IPS-11a (cell line): ENCODE measurements around the gene SFR1.

Source experiments
- H3K4me3 ChIP-seq: one replicate; pipeline ENCODE4 v1.5.1; 2013; ENCODE audit warnings: low read depth, low read length, control low read depth

SFR1 gene

GRCh38 chr10:104121485-104122224 is at the start of gene SFR1:
Gene SFR1 (plus strand): TSS chr10:104122171. CDS start chr10:104122184, 13 bp downstream.
- H3K4me3 ChIP-seq = peak within 1 kb of the TSS; percentile 85

- no peak overlapping the region for H3K4me3 ChIP-seq
These were observed 49.2 kb upstream of the SFR1 start for GRCh38 chr10:104072786-104073185.

GRCh38 chr10:104074505-104074904 is 47.5 kb upstream of the SFR1 start:
- H3K4me3 ChIP-seq = no peak overlapping the region

GRCh38 chr10:104076743-104077160 is 45.2 kb upstream of the SFR1 start:
- H3K4me3 ChIP-seq = no peak overlapping the region

GRCh38 chr10:104077247-104077646 is 44.7 kb upstream of the SFR1 start:
- no peak overlapping the region for H3K4me3 ChIP-seq

GRCh38 chr10:104077663-104078151 is 44.3 kb upstream of the SFR1 start:
- H3K4me3 ChIP-seq = no peak overlapping the region

- H3K4me3 ChIP-seq = no peak overlapping the region
These were observed 41.2 kb upstream of the SFR1 start for GRCh38 chr10:104080762-104081161.

GRCh38 chr10:104081998-104082397 is 40.0 kb upstream of the SFR1 start:
- H3K4me3 ChIP-seq = no peak overlapping the region

GRCh38 chr10:104084482-104085142 is 37.4 kb upstream of the SFR1 start:
- H3K4me3 ChIP-seq = no peak overlapping the region

GRCh38 chr10:104085801-104086400 is 36.1 kb upstream of the SFR1 start, which contains the start of gene COL17A1:
Gene COL17A1 (minus strand): TSS chr10:104085880. CDS start chr10:104080673, 5,207 bp downstream.
- H3K4me3 ChIP-seq = no peak within 1 kb of the TSS

GRCh38 chr10:104088239-104088638 is 33.7 kb upstream of the SFR1 start:
- H3K4me3 ChIP-seq = no peak overlapping the region

- H3K4me3 ChIP-seq = no peak overlapping the region
These were observed 32.4 kb upstream of the SFR1 start for GRCh38 chr10:104089621-104090020.

- H3K4me3 ChIP-seq = no peak overlapping the region
These were observed 31.4 kb upstream of the SFR1 start for GRCh38 chr10:104090611-104091010.

GRCh38 chr10:104092749-104093148 is 29.2 kb upstream of the SFR1 start:
- no peak overlapping the region for H3K4me3 ChIP-seq

- H3K4me3 ChIP-seq = no peak overlapping the region
These were observed 25.3 kb upstream of the SFR1 start for GRCh38 chr10:104096692-104097091.

- H3K4me3 ChIP-seq = no peak overlapping the region
These were observed 23.5 kb upstream of the SFR1 start for GRCh38 chr10:104098358-104098925.

GRCh38 chr10:104099269-104099668 is 22.7 kb upstream of the SFR1 start:
- H3K4me3 ChIP-seq = no peak overlapping the region

- H3K4me3 ChIP-seq = no peak overlapping the region
These were observed 22.0 kb upstream of the SFR1 start for GRCh38 chr10:104099941-104100340.

- no peak overlapping the region for H3K4me3 ChIP-seq
These were observed 21.2 kb upstream of the SFR1 start for GRCh38 chr10:104100795-104101194.

- no peak overlapping the region for H3K4me3 ChIP-seq
These were observed 20.1 kb upstream of the SFR1 start for GRCh38 chr10:104101902-104102301.

- H3K4me3 ChIP-seq = no peak overlapping the region
These were observed 18.0 kb upstream of the SFR1 start for GRCh38 chr10:104103956-104104355.
